ENCODE results near the gene LRP10.
A peak's percentile ranks its signal among the peaks of the same experiment; 100 is the strongest.
"Not testable (repeated sequence)": the region's sequence is repeated elsewhere in the genome, so short reads cannot be mapped to it uniquely, and the experiment has no call there.

LRP10 gene

DNA sequence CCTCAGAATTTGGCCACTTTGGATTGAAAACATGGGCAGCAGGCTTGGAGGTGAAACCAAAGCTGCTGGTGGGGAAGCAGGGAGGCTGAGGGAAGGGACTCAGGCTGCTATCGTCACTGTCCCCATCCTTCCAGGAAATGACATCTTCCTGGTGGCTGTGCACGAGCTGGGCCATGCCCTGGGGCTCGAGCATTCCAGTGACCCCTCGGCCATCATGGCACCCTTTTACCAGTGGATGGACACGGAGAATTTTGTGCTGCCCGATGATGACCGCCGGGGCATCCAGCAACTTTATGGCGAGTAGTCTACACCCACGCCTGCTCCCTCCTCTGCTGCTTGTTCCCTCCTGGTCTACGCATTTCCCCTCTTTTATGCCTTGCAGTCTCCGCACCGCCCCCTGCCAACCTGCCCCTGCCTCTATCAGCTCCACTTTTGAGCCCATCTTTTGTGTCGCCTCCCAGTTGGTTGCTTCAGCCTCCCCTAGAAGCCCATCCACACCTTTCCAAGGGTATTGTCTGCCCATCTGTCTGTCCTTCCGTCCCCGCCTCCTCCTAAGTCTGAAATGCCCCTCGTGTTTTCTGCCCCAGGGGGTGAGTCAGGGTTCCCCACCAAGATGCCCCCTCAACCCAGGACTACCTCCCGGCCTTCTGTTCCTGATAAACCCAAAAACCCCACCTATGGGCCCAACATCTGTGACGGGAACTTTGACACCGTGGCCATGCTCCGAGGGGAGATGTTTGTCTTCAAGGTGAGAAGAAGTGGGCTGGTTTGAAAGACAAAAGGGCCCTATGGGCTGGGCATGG lies 28.2 kb upstream of the LRP10 start:
- DNase-seq, result no peak

GRCh38 chr14:22844221-22845102 lies 27.1 kb upstream of the LRP10 start:
- no peak for DNase-seq

- DNase-seq, result no peak
Measured at GRCh38 chr14:22845103-22845394, 26.5 kb upstream of the LRP10 start.

DNA sequence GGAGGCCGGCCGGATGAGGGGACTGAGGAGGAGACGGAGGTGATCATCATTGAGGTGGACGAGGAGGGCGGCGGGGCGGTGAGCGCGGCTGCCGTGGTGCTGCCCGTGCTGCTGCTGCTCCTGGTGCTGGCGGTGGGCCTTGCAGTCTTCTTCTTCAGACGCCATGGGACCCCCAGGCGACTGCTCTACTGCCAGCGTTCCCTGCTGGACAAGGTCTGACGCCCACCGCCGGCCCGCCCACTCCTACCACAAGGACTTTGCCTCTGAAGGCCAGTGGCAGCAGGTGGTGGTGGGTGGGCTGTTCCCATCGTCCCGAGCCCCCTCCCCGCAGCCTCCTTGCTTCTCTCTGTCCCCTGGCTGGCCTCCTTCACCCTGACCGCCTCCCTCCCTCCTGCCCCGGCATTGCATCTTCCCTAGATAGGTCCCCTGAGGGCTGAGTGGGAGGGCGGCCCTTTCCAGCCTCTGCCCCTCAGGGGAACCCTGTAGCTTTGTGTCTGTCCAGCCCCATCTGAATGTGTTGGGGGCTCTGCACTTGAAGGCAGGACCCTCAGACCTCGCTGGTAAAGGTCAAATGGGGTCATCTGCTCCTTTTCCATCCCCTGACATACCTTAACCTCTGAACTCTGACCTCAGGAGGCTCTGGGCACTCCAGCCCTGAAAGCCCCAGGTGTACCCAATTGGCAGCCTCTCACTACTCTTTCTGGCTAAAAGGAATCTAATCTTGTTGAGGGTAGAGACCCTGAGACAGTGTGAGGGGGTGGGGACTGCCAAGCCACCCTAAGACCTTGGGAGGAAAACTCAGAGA lies 25.5 kb upstream of the LRP10 start:
- no peak for DNase-seq

DNA sequence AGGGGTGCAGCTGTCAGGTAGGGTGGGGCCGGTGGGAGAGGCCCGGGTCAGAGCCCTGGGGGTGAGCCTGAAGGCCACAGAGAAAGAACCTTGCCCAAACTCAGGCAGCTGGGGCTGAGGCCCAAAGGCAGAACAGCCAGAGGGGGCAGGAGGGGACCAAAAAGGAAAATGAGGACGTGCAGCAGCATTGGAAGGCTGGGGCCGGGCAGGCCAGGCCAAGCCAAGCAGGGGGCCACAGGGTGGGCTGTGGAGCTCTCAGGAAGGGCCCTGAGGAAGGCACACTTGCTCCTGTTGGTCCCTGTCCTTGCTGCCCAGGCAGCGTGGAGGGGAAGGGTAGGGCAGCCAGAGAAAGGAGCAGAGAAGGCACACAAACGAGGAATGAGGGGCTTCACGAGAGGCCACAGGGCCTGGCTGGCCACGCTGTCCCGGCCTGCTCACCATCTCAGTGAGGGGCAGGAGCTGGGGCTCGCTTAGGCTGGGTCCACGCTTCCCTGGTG lies 24.7 kb upstream of the LRP10 start:
- DNase-seq, result no peak

- DNase-seq, result no peak
Measured at GRCh38 chr14:22847661-22848341, 23.7 kb upstream of the LRP10 start.

DNA sequence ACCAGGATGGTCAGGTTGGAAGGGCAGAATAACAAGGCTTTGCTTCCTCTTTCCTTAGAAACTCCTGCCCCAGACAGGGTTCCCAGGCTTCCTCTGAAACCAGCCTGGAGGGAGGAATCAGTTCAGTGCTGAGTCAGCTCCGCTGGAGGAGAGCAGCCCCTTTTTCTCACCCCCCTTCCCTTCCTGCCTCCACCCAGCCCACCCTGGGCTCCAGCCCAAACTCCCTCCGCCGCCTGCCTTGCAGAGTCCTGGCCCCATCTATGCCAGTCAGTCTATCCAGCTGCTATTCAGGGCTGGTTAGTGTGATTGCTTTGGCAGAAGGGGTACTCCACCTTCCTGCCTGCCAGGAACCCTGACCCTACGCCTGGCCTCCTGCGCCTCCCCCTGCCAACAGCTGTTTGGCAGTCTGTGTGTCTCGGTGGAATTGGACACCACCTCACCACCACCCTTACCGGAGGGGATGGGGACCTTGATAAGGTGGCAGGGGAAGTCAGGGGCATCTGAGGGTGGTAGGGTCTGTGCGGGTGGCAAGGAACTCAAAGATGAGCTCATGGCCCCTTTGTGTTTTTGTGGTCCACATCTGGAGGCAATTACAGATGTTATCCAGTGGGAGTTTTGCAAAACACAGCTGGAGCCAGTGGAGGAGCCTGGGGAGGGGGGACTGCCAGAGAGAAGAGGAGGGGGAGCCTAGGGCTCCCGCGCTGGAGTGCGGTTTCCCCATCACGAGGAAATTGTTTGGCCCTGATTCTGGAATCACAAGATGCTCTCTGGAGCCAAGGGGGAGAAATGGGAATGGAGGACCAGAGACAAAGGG lies 23.0 kb upstream of the LRP10 start:
- DNase-seq, result no peak

DNA sequence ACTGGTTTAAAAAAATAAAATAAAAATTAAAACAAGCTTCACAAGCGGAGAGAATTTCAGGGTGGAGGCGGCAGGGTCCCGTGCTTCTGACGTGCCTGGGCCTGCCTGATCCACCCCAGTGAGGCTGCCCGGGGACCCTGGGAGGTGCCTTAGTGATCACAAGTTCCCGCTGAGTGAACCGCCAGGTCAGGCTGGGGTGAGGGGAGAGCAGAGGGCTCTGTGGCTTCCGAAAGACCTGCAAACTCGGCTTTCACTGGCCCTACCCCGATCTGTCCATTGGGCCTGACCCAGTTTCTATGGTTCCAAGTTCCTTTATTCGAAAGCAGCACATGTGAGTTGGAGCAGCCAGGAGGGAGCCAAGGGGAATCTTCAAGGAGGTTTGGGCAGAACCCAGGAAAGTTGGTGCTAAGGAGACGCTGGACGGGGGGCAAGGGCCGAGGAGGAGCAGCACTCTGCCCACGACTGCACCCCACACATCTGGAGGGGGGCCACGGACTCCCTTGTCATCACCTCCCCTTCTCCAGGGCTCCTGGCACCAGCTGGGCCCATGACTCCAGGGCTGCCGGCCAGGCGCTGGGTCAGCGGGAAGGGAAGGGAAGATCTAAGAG lies 22.2 kb upstream of the LRP10 start:
- no peak for DNase-seq

GRCh38 chr14:22850944-22851764 lies 20.4 kb upstream of the LRP10 start:
- DNase-seq, result no peak

DNA sequence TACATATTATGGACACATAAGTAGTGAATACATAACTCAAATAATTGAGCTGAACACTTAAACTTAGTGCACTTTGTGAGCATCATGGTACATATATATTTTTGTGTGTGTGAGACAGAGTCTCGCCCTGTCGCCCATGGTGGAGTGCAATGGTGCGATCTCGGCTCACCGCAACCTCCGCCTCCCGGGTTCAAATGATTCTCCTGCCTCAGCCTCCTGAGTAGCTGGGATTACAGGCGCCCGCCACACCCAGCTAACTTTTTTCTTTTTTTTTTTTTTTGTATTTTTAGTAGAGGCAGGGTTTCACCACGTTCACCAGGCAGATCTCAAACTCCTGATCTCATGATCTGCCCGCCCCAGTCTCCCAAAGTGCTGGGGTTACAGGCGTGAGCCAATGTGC lies 19.4 kb upstream of the LRP10 start:
- not testable (repeated sequence) for DNase-seq

DNA sequence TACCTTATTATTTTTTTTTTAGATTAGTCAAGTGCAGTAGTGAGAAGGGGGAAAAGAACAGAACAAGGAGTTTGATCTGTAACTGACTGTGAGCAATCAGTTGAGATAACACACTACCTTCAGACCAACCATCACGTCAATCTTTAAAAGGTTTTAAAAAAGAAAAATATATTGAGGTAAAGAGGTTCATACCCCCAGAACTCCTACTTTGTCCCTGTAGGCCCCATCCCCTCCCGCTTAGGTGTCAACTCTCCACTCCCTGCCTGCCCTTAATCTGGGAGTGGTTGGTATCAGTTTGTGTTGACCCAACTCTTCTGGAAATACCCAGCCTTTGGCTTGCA lies 19.0 kb upstream of the LRP10 start:
- DNase-seq, result no peak

DNA sequence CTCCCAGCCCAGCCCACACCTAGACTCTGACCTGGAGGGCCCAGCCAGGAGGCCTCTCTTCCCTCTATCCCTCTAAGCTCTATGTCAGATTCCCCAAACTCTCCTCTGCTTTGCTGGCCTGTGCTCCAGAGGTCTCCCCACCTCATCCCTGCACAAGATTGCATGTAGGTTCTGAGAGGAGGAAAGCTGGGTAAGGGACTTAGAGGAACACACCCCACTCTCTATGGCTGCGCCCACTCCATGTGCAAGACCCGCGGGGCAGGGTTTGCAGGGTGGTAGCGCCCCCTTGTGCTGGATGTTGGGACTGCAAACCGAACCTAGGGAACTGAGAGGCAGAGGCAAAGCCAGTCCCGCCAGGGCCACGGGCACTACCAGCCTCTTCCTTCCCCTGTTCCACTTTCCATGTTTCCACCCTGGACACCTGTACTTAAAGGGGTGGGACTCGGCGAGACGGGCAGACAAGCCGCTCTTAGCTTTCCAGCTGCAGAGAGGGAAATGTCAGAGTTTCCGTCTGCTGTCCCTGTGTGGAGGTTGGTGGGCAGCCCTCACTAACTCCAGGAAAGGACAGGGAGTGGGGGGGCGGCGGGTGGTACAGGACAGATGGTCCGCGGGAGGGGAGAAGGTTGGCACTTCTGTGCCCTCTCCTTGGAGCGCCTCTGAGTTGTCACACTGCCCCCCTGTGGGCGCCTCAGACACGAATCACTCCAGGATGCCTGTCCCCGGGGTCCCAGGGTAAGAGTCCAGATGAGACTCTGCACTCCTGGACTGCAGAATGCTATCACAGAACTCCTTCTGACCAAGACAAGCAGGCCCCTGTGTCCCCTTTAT lies 18.4 kb upstream of the LRP10 start:
- DNase-seq, result peak; percentile 71 to 81

- DNase-seq, result not testable (repeated sequence)
Measured at GRCh38 chr14:22854296-22854695, 17.2 kb upstream of the LRP10 start.

- DNase-seq, result no peak
Measured at GRCh38 chr14:22854963-22855724, 16.4 kb upstream of the LRP10 start.

DNA sequence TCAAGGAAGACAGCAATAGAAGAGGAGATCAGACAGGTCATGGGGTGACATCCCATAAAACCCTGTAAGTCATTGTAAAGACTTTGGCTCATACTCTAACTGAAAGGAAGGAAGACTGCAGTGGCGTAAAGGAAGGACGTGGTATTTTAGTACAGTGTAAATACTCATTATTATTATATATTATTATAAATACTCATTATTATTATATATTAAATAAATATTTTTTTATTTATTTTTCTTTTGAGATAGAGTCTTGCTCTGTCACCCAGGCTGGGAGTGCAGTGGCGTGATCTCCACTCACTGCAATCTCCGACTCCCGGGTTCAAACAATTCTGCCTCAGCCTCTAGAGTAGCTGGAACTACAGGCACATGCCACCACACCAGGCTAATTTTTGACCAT lies 15.1 kb upstream of the LRP10 start:
- no peak for DNase-seq

DNA sequence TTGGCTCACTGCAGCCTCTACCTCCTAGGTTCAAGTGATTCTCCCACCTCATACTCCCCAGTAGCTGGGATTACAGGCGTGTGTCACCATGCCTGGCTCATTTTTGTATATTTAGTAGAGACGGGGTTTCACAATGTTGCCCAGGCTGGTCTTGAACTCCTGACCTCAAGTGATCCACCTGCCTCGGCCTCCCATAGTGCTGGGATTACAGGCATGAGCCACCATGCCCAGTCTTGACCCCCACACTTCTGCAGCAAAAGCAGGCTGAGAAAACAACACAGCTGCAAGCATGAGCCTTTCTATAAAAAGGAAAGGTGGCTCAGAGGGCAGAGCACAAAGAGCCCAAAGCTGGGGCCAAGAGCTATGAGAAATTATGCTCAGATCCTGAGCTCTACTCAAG lies 11.2 kb upstream of the LRP10 start:
- DNase-seq, result not testable (repeated sequence)

GRCh38 chr14:22861651-22862050 lies 9.9 kb upstream of the LRP10 start:
- DNase-seq, result no peak

GRCh38 chr14:22864979-22865378 lies 6.6 kb upstream of the LRP10 start:
- no peak for DNase-seq
